NCI-H128 (cell line): ENCODE results near the gene SETX.

Experiments
- DNase-seq: peaks from one replicate; lab custom pipeline; 2025; ENCODE audit not compliant: unreplicated experiment; lab: John Stamatoyannopoulos, UW

Gene SETX

GRCh38 chr9:132241483-132241839 lies 113.3 kb downstream of the SETX start:
- no peak for DNase-seq

GRCh38 chr9:132240841-132241482 lies 113.8 kb downstream of the SETX start:
- peak; percentile 93 for DNase-seq

- DNase-seq = no peak
These were observed 114.6 kb downstream of the SETX start for GRCh38 chr9:132239999-132240840.

GRCh38 chr9:132239518-132239917 lies 115.3 kb downstream of the SETX start:
- DNase-seq = no peak

- DNase-seq = no peak
These were observed 115.8 kb downstream of the SETX start for GRCh38 chr9:132238992-132239391.

- DNase-seq = no peak
These were observed 116.5 kb downstream of the SETX start for GRCh38 chr9:132238026-132238972.

GRCh38 chr9:132237481-132237880 lies 117.3 kb downstream of the SETX start:
- DNase-seq = no peak

- DNase-seq = no peak
These were observed 118.0 kb downstream of the SETX start for GRCh38 chr9:132236662-132237311.

- DNase-seq = peak; percentile 76
These were observed 118.7 kb downstream of the SETX start for GRCh38 chr9:132235894-132236661.

GRCh38 chr9:132235125-132235524 lies 119.7 kb downstream of the SETX start:
- DNase-seq = no peak

- DNase-seq = no peak
These were observed 120.3 kb downstream of the SETX start for GRCh38 chr9:132234535-132234934.

- DNase-seq = no peak
These were observed 121.6 kb downstream of the SETX start for GRCh38 chr9:132233138-132233537.

- DNase-seq = no peak
These were observed 122.3 kb downstream of the SETX start for GRCh38 chr9:132232522-132232921.

- DNase-seq = no peak
These were observed 123.6 kb downstream of the SETX start for GRCh38 chr9:132231019-132231701.

GRCh38 chr9:132230605-132231004 lies 124.2 kb downstream of the SETX start:
- no peak for DNase-seq

- DNase-seq = no peak
These were observed 126.7 kb downstream of the SETX start for GRCh38 chr9:132228062-132228461.

- DNase-seq = no peak
These were observed 128.0 kb downstream of the SETX start for GRCh38 chr9:132226571-132227430.

- no peak for DNase-seq
These were observed 130.1 kb downstream of the SETX start for GRCh38 chr9:132224645-132225044.

- no peak for DNase-seq
These were observed 132.8 kb downstream of the SETX start for GRCh38 chr9:132221941-132222340.
